WERI-Rb-1 (cell line): ENCODE data around the gene GALNT3.

Experiments used
- DNase-seq: peaks from one replicate; pipeline ENCODE4 v3.0.0-alpha.2; 2020
- H3K27ac ChIP-seq: fragments of 250-450 bp; sonication (Bioruptor Pico); 2 replicates; pipeline ENCODE4 v1.5.1; 2020; ENCODE audit warnings: mild to moderate bottlenecking, moderate library complexity
- H3K27me3 ChIP-seq: fragments of 250-450 bp; sonication (Bioruptor Pico); 2 replicates; pipeline ENCODE4 v1.5.1; 2021; ENCODE audit warnings: mild to moderate bottlenecking, low read depth, moderate library complexity; ENCODE audit not compliant: insufficient read depth, severe bottlenecking
- H3K36me3 ChIP-seq: fragments of 250-450 bp; sonication (Bioruptor Pico); 2 replicates; pipeline ENCODE4 v1.5.1; 2020; ENCODE audit warnings: mild to moderate bottlenecking, moderate library complexity
- H3K4me3 ChIP-seq: 2 replicates; pipeline ENCODE4 v1.5.1; 2011; ENCODE audit warnings: low read depth, mild to moderate bottlenecking, control low read depth, low read length
- H3K9me3 ChIP-seq: fragments of 250-450 bp; sonication (Bioruptor Pico); 2 replicates; pipeline ENCODE4 v1.5.1; 2021; ENCODE audit warnings: mild to moderate bottlenecking, moderate library complexity; ENCODE audit not compliant: severe bottlenecking
- TF ChIP-seq, protein P1 (sequence below): IDR thresholded peaks from 2 replicates; pipeline ENCODE4 v1.5.1; 2011; ENCODE audit warnings: low read depth, mild to moderate bottlenecking, control low read depth, inconsistent platforms, low read length

The GALNT3 gene

DNA sequence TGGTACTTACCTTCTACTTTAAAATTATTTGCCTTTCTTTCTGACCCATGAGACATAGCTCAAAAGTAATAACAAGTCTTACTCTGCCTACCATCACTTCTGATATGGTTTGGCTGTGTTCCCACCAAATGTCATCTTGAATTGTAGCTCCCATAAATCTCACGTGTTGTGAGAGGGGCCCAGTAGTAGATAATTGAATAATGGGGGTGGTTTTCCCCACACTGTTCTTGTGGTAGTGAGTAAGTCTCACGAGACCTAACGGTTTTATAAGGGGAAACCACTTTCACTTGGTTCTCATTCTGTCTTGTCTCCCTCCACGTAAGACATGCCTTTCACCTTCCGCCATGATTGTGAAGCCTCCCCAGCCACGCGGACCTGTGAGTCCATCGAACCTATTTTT is 47.5 kb downstream of the GALNT3 start:
- no peak overlapping the region for H3K4me3 ChIP-seq
- DNase-seq, result no peak
- no peaks in the 10 kb centered on the region for H3K36me3 ChIP-seq
- H3K27ac ChIP-seq, result no peak overlapping the region
- no peaks in the 10 kb centered on the region for H3K27me3 ChIP-seq
- H3K9me3 ChIP-seq, result no peaks in the 10 kb centered on the region
- TF ChIP-seq, protein P1, sequence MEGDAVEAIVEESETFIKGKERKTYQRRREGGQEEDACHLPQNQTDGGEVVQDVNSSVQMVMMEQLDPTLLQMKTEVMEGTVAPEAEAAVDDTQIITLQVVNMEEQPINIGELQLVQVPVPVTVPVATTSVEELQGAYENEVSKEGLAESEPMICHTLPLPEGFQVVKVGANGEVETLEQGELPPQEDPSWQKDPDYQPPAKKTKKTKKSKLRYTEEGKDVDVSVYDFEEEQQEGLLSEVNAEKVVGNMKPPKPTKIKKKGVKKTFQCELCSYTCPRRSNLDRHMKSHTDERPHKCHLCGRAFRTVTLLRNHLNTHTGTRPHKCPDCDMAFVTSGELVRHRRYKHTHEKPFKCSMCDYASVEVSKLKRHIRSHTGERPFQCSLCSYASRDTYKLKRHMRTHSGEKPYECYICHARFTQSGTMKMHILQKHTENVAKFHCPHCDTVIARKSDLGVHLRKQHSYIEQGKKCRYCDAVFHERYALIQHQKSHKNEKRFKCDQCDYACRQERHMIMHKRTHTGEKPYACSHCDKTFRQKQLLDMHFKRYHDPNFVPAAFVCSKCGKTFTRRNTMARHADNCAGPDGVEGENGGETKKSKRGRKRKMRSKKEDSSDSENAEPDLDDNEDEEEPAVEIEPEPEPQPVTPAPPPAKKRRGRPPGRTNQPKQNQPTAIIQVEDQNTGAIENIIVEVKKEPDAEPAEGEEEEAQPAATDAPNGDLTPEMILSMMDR, result no peak

DNA sequence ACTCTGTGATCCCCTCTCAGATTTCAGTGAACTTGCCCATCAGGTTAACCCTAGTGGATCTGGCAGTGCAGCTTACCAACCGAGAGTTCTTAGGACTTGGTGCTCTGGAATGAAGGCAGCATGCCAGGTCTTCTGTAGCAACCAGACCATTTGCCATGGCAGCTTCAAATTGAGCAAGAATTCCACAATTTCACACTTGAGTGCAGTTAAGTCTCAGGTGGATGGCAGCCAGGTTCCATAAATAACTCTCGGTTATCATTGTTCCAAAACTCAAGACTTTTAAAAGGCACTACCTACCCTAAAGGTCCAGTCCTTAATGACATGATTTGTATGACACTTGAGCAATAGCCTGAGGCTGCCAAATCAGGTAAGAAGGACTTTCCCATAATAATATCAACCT is 48.1 kb downstream of the GALNT3 start:
- no peak for DNase-seq
- H3K27ac ChIP-seq, result no peak overlapping the region
- H3K36me3 ChIP-seq, result no peaks in the 10 kb centered on the region
- H3K9me3 ChIP-seq, result no peaks in the 10 kb centered on the region
- H3K4me3 ChIP-seq, result no peak overlapping the region
- TF ChIP-seq, protein P1, result no peak
- no peaks in the 10 kb centered on the region for H3K27me3 ChIP-seq

DNA sequence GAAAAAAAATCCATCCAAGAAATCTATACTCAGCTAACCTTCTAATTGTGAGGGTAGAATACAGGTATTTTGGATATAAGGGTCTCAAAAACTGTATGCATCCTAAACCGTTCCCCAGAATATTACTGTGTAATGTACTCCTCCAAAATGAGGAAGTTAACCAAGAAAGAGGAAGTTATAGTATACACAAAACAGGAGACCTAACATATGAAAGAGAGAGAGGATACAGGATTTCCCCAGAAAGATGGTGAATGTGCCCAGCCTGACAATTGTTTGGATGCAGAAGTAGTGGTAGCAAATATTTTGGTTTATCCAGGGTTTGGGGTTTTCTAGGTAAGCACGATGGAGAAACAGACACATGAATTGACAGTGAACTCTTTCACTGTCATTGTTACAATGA is 50.6 kb downstream of the GALNT3 start:
- Histone ChIP-seq H3K36me3 (no peaks in the 10 kb centered on the region), H3K4me3 (no peak overlapping the region), H3K27ac (no peak overlapping the region), H3K27me3 (no peaks in the 10 kb centered on the region), H3K9me3 (no peaks in the 10 kb centered on the region)
- DNase-seq, result no peak
- TF ChIP-seq, protein P1, result no peak

DNA sequence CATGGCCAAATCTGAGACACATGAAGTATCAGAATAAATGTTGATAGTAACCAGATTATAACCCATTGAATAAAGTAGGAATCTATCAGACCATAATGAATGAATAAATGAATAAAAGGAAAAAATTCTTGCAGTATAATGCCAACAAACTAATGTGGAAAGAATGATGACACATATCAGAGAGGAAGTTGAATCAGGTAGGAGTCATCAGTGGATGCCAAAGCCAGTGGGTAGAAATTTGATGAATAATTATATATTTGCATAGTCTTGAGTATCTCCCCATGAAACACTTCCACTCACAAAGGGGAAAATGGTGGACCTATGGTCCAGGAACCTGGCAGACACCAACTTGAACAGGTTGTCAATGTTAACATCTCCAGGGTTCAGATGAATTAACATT is 68.6 kb downstream of the GALNT3 start:
- Histone ChIP-seq H3K9me3 (no peaks in the 10 kb centered on the region), H3K27me3 (no peaks in the 10 kb centered on the region)
- TF ChIP-seq, protein P1, result no peak

DNA sequence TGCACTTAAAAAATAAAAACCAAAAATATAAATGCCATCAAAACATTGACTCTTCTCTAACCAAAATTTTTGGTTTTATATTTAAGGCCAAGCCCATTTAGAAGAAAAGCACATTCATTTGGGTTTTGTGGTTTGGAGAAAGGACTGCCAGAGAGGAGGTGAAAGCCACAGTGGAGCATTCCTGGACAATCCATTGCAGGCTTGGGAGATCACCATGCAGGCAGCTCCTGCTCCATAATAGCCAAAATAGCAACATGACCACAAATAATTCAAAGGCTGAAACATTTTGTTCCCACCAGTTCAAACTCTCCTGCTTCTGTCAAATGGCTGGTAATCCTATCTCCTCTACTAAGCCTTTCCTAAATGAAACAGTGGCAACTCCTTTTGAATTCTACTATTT is 73.5 kb downstream of the GALNT3 start:
- DNase-seq, result no peak
- no peaks in the 10 kb centered on the region for H3K36me3 ChIP-seq
- TF ChIP-seq, protein P1, result no peak

More for the DNA sequence above, 68.6 kb downstream of the GALNT3 start:
- DNase-seq, result no peak
- no peak overlapping the region for H3K4me3 ChIP-seq
- no peak overlapping the region for H3K27ac ChIP-seq
- no peaks in the 10 kb centered on the region for H3K36me3 ChIP-seq

DNA sequence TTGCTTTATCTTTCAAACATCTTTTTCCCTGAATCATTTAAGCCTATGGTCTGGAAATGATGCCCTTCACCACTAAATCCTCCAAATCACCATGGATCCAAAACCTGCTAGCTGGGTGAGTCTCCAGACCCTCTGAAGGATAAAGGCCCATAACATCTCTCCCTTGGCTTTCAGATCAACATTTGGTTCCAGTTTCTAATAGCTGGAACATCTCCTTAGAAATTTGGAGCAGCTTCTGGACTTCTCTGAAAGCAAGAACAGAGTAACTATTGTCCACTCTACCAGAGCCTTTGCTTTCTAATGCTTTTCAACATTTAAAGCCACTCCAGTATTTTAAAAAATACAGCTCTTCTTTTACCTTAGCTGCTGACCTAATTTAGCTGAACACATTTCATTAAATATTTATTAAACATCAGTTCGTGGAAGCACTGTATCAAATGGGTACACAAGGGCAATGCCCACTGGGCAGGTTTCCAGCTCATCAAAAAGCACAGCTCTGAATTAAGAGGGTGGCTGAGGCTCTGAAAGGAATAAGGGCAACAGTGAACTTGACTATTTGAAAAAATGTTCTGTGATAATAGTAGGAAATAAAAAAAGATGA is 75.3 kb downstream of the GALNT3 start:
- no peak for DNase-seq
- Histone ChIP-seq H3K36me3 (no peaks in the 10 kb centered on the region), H3K9me3 (no peaks in the 10 kb centered on the region), H3K4me3 (no peak overlapping the region), H3K27ac (no peak overlapping the region), H3K27me3 (no peaks in the 10 kb centered on the region)
- TF ChIP-seq, protein P1, result no peak

More for the DNA sequence above, 73.5 kb downstream of the GALNT3 start:
- Histone ChIP-seq H3K4me3 (no peak overlapping the region), H3K27ac (no peak overlapping the region), H3K27me3 (no peaks in the 10 kb centered on the region), H3K9me3 (no peaks in the 10 kb centered on the region)
